ENCODE results near the gene DCAF7. TPM values are rescaled to one million over a fixed set of nuclear protein-coding genes. Genes with fewer than 3 reads are reported as not detected.

Gene DCAF7
- total RNA-seq, 2 experiments from 2014 or later: 104 to 105 TPM

DNA sequence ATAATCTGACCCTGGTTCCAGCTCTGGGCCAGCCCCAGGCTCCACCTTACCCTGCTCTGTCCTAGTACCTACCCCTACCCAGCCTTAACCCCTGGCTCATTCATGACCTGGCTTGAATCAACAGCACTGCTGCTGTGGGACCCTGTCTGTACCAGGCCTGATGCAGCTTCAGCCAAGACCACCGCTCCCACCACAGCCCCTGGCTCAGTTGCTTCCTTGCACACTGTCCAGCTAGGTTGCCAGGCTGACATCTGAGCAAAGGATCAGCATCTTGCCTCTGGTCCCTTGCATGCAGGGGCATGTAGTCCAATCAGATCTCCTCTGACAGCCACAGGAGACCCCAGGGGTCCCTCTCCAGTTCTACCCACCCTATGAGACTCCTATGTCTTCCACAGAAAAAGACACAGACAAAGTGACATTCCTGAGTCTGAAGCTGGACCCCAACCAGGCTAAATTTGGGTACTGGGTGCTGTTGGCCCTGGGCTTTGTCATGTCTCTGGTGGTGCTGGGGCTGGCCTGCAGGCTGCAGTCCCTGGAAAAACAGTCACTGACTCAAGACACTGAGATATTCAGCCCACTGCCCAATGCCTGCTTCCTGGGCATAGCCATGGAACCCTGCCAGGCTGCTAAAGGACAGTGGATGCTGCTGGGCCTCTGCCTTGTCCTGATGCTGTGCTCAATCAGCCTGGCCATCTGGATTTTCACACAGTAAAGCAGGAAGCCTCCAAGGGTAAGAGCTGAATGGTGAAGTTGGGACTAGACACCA is 31.0 kb upstream of the DCAF7 start:
- ChIA-PET CTCF (no interaction called here), POLR2A (no interaction called here)
- H3K36me3 Mint-ChIP-seq (ENCODE audit: low read depth): no peaks in the 10 kb centered on the region
- DNase-seq: no peak
- no peak overlapping the region for H3K27ac Mint-ChIP-seq
- intact Hi-C loops (cut with micrococcal nuclease): no loop called here
- peaks cover 18% of the 10 kb centered on the region for H3K27me3 Mint-ChIP-seq
- H3K4me1 Mint-ChIP-seq (ENCODE audit: low read depth): peaks cover 19% of the 10 kb centered on the region
- no peak for ATAC-seq
- TF ChIP-seq, protein P1, sequence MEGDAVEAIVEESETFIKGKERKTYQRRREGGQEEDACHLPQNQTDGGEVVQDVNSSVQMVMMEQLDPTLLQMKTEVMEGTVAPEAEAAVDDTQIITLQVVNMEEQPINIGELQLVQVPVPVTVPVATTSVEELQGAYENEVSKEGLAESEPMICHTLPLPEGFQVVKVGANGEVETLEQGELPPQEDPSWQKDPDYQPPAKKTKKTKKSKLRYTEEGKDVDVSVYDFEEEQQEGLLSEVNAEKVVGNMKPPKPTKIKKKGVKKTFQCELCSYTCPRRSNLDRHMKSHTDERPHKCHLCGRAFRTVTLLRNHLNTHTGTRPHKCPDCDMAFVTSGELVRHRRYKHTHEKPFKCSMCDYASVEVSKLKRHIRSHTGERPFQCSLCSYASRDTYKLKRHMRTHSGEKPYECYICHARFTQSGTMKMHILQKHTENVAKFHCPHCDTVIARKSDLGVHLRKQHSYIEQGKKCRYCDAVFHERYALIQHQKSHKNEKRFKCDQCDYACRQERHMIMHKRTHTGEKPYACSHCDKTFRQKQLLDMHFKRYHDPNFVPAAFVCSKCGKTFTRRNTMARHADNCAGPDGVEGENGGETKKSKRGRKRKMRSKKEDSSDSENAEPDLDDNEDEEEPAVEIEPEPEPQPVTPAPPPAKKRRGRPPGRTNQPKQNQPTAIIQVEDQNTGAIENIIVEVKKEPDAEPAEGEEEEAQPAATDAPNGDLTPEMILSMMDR (IDR thresholded peaks at IDR 0.05): no peak
- H3K9me3 Mint-ChIP-seq: no peaks in the 10 kb centered on the region
- no peak overlapping the region for H3K4me3 Mint-ChIP-seq

DNA sequence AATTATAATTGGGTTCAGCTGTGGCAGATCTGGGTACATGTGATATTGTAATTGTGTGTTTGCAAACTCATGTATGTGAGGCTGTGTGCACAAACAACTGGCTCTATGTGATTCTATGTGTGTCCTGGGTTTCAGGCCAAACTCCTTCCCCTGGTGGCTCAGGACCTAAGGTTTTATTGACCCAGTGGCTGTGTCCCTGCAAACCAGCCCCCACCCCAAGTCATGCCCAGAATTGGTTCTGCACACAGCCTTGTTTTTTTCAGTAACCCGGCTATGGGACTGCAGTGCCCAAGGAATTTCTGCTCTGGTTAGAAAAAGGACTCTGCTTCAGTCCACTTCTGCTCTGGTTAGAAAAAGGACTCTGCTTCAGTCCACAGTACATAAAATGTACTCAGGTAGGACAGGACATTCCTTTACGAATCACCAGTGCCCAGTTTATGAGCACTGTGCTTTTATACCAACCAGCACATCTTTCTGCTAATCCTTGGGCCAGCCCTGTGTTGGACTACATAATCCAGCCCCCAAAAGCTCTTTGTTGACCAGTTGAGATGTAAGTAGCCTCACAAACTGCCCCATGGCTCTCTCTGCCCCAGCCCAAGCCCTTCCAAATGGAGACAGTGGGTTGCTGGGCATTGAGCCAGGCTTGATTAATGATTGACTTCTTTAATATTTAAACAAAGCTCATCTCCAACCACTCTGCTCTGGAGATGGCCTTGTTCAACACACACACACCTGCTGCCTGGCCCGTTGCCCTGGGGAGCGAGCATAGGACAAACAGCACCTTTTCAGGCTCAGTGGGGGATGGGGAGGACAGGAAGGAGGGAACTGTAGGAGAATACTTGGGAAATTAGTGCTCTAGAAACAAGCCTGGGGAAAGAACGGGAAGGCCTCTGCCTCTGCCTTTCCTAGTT is 30.1 kb upstream of the DCAF7 start:
- peaks cover 19% of the 10 kb centered on the region for H3K4me1 Mint-ChIP-seq (ENCODE audit: low read depth)
- CTCF ChIA-PET: no interaction called here

DNA sequence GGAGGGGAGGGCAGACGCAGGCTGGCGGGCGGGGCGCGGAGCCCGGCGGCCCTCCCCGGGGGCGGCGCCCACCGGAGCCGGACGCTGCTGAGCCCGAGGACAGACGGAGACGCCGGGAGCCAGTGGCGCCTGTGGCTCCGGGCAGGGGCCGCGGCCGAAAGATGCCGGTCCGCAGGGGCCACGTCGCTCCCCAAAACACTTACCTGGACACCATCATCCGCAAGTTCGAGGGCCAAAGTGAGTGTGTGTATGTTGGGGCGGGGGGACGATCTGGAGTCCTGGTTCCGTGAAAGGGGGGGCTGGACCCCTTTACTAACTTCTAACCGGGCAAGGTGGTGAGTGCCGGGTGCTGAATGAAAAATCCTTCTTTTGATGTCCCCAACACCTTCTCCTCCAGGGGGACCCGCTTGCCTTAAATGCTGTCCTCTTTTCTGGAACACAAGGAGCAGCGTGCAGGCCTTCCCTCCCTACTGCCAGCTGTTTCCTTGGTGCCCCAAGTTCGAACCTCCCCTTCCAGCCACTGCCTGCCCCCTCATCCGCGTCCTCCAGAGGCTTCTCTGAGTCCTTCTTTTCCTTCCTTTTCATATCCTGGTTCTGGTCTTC is 26.9 kb upstream of the DCAF7 start, which contains the start of gene KCNH6:
TSS of gene KCNH6 (plus strand) at position 106 of the 603 bp plus-strand sequence. CDS start at position 162, 56 bp downstream.
- Mint-ChIP-seq H3K36me3 (ENCODE audit: low read depth) (no peaks in the 10 kb centered on the region), H3K27me3 (peaks cover 19% of the 10 kb centered on the region), H3K4me3 (no peak within 1 kb of the TSS), H3K4me1 (ENCODE audit: low read depth) (peaks cover 6% of the 10 kb centered on the region), H3K9me3 (no peaks in the 10 kb centered on the region), H3K27ac (no peak within 1 kb of the TSS)
- TF ChIP-seq, protein P1 (IDR thresholded peaks at IDR 0.05): no peak
- no peak for ATAC-seq
- intact Hi-C loops (cut with micrococcal nuclease): no loop called here
- DNase-seq: no peak
- POLR2A ChIA-PET: interaction anchor here (1.0 kb wide), 1 partner anchor 19 kb away, joined by 3 read pairs; no protein-coding TSS in a partner anchor
- CTCF ChIA-PET: interaction anchor here (1.5 kb wide), 1 partner anchor 98 kb away, joined by 3 read pairs; no protein-coding TSS in a partner anchor

More for the DNA sequence above, 30.1 kb upstream of the DCAF7 start:
- no peak for DNase-seq
- Mint-ChIP-seq H3K27me3 (peaks cover 21% of the 10 kb centered on the region), H3K36me3 (ENCODE audit: low read depth) (no peaks in the 10 kb centered on the region), H3K4me3 (no peak overlapping the region), H3K27ac (no peak overlapping the region), H3K9me3 (no peaks in the 10 kb centered on the region)
- intact Hi-C loops (cut with micrococcal nuclease): no loop called here
- no peak for ATAC-seq
- POLR2A ChIA-PET: no interaction called here
- TF ChIP-seq, protein P1 (IDR thresholded peaks at IDR 0.05): no peak

DNA sequence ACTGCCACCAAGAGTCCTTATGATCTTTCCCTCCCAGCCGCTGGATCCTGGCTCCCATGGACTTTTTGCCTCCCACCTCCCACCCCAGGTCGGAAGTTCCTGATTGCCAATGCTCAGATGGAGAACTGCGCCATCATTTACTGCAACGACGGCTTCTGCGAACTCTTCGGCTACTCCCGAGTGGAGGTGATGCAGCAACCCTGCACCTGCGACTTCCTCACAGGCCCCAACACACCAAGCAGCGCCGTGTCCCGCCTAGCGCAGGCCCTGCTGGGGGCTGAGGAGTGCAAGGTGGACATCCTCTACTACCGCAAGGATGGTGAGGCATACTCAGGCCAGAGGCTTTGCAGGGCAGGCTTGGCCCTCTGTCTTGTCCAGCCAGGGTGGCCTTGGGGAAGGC is 26.2 kb upstream of the DCAF7 start:
- POLR2A ChIA-PET: no interaction called here
- Mint-ChIP-seq H3K4me1 (ENCODE audit: low read depth) (peaks cover 6% of the 10 kb centered on the region), H3K36me3 (ENCODE audit: low read depth) (no peaks in the 10 kb centered on the region), H3K27me3 (peaks cover 19% of the 10 kb centered on the region), H3K9me3 (no peaks in the 10 kb centered on the region), H3K4me3 (no peak overlapping the region), H3K27ac (no peak overlapping the region)
- TF ChIP-seq, protein P1 (IDR thresholded peaks at IDR 0.05): no peak
- intact Hi-C loops (cut with micrococcal nuclease): no loop called here
- CTCF ChIA-PET: no interaction called here
- ATAC-seq: no peak
- DNase-seq: no peak

Data from activated CD8-positive, alpha-beta T cell treated with anti-CD3 and anti-CD28 coated beads for 36 hours (primary cell).